HUDEP-2 (cell line): ENCODE measurements around the gene GOLM1.

ENCODE experiments used
- DNase-seq, 76 experiments: peaks; one replicate each; lab custom pipeline; 2025; ENCODE audit not compliant: unreplicated experiment in 76 of 76; lab: John Stamatoyannopoulos, UW

GOLM1 gene

GRCh38 chr9:86093788-86094555 lies 5.4 kb downstream of the GOLM1 start:
- no peak for DNase-seq

- no peak for DNase-seq
These were observed 7.9 kb downstream of the GOLM1 start for GRCh38 chr9:86091477-86091876.

GRCh38 chr9:86082870-86083269 lies 16.5 kb downstream of the GOLM1 start:
- peak in 15 of 76 experiments; percentile 3 to 61 (median 25) for DNase-seq

GRCh38 chr9:86079865-86080469 lies 19.4 kb downstream of the GOLM1 start:
- DNase-seq, result no peak

- DNase-seq, result no peak
These were observed 19.9 kb downstream of the GOLM1 start for GRCh38 chr9:86079421-86079831.

GRCh38 chr9:86078731-86079130 lies 20.6 kb downstream of the GOLM1 start:
- DNase-seq, result no peak

GRCh38 chr9:86077276-86077675 lies 22.1 kb downstream of the GOLM1 start:
- DNase-seq, result no peak

- DNase-seq, result no peak
These were observed 23.9 kb downstream of the GOLM1 start for GRCh38 chr9:86075132-86076109.

GRCh38 chr9:86073839-86074238 lies 25.5 kb downstream of the GOLM1 start:
- no peak for DNase-seq

- no peak for DNase-seq
These were observed 26.9 kb downstream of the GOLM1 start for GRCh38 chr9:86072394-86072877.

- DNase-seq, result no peak
These were observed 30.0 kb downstream of the GOLM1 start for GRCh38 chr9:86069206-86069869.

GRCh38 chr9:86064220-86064619 lies 35.1 kb downstream of the GOLM1 start:
- no peak for DNase-seq

GRCh38 chr9:86062845-86063693 lies 36.3 kb downstream of the GOLM1 start:
- DNase-seq, result no peak

- no peak for DNase-seq
These were observed 37.2 kb downstream of the GOLM1 start for GRCh38 chr9:86061972-86062739.

- DNase-seq, result no peak
These were observed 41.9 kb downstream of the GOLM1 start for GRCh38 chr9:86057491-86057890.

- no peak for DNase-seq
These were observed 44.7 kb downstream of the GOLM1 start for GRCh38 chr9:86054695-86055094.

- DNase-seq, result no peak
These were observed 46.5 kb downstream of the GOLM1 start for GRCh38 chr9:86052556-86053468.
